Breast epithelium (tissue), 3 donors: ENCODE data around the gene ANKRD23.

Experiments
- POLR2A ChIP-seq: fragments of 450-650 bp; IDR thresholded peaks from one replicate; pipeline ENCODE4 v1.6.1; 2016; ENCODE audit warnings: antibody characterized with exemption, mild to moderate bottlenecking, moderate library complexity
- TF ChIP-seq, protein P1 (sequence below), 3 donors: fragments of 450-650 bp; IDR thresholded peaks; one replicate each; pipeline ENCODE4 v1.5.1; 2016 to 2017; ENCODE audit warnings: antibody characterized with exemption in 3 of 3, mild to moderate bottlenecking in 3 of 3, moderate library complexity in 3 of 3

DNA sequence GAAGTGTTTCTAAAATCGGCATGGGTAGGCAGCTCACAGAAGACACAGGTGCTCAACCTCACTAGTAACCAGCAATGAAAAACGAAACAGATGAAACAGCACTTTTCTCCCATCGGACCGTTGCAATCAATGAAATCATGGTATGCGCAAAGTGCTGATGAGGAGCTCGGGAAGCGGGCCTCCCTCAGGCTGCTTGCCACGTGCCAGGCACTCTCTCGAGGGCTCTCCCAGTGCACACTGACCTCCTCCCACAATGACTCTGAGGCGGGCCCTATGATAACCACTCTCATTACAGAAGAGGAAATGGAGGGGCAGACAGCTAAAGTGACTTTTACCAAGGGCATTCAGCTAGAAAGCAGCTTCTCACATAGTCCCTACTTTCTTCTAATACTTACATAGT, 3.8 kb upstream of the ANKRD23 start:
- TF ChIP-seq POLR2A, result no peak
- TF ChIP-seq, protein P1, sequence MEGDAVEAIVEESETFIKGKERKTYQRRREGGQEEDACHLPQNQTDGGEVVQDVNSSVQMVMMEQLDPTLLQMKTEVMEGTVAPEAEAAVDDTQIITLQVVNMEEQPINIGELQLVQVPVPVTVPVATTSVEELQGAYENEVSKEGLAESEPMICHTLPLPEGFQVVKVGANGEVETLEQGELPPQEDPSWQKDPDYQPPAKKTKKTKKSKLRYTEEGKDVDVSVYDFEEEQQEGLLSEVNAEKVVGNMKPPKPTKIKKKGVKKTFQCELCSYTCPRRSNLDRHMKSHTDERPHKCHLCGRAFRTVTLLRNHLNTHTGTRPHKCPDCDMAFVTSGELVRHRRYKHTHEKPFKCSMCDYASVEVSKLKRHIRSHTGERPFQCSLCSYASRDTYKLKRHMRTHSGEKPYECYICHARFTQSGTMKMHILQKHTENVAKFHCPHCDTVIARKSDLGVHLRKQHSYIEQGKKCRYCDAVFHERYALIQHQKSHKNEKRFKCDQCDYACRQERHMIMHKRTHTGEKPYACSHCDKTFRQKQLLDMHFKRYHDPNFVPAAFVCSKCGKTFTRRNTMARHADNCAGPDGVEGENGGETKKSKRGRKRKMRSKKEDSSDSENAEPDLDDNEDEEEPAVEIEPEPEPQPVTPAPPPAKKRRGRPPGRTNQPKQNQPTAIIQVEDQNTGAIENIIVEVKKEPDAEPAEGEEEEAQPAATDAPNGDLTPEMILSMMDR (IDR thresholded peaks at IDR 0.05), result no peak
